ENCODE data around the gene ZNF423. TPM values are rescaled to one million over a fixed set of nuclear protein-coding genes. Genes with fewer than 3 reads are reported as not detected.

ZNF423 gene
- polyA plus RNA-seq, 1 of the 3 experiments (the other 2 are of a cell fraction), result 1.2 TPM

DNA sequence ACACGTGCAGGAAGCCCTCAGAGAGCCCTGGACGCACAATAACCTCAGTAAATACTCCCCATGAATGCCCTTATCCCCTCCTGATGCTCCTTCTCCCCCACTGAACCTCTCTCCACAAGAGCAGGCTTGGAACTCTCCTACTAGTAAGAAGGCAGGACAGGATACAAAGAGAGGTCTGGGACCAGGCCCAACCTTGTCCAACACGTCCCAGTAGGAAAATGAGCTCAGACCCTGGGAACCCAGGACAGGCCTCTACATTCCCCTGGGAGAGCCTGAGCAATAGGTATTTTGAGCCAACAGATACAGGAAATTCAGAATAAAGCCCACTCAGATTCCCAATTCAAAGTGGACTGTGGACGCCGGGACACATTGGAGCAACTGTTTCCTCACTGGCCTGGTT is 19.2 kb downstream of the ZNF423 start:
- CTCF ChIA-PET, result interaction anchor here (2.5 kb wide), 1 partner anchor 20 kb away, joined by 10 read pairs; the partner anchor contains the start of gene ZNF423
- 80% methylated on average over 5 of the region's 5 CpGs for WGBS (ENCODE audit: low lambda C conversion rate)
- TF ChIP-seq RCOR1 (IDR thresholded peaks at IDR 0.05; ENCODE audit: low read length) (no peak), MXI1 (IDR thresholded peaks at IDR 0.05; ENCODE audit: low read depth, low read length) (no peak), NRF1 (IDR thresholded peaks at IDR 0.05; ENCODE audit: low read depth, low read length) (no peak), FOSL2 (IDR thresholded peaks at IDR 0.05; ENCODE audit: borderline replicate concordance, low read depth) (no peak)

DNA sequence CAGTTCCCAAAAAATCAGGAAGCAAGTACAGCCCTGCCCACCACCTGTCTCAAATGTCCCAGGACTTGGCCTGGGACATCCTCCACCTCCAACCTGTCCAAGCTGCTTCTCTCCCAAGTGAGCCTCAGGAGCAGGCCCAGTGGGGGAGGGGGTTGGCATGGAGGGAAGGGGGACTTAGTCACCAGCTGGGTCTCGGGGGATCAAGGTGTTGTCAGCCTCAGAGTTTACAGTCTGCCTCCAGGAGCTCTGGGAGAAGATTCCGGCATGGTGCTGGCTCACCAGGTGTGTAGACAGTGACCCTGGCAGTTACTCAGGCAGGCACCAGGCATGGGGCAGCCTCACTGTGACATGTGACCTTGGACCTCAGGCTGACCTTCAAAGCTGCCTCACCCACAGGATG is 19.7 kb downstream of the ZNF423 start:
- Histone ChIP-seq H4K20me1 (ENCODE audit: insufficient read depth) (no peaks in the 10 kb centered on the region), H3K9me3 (no peaks in the 10 kb centered on the region), H3K4me1 (ENCODE audit: control insufficient read depth in 1 of 2, insufficient read depth in 2 of 2, low read depth in 1 of 2, low read length in 1 of 2) (peaks cover 0 to 52% of the 10 kb centered on the region in 2 experiments; a peak in 2 of 4 replicates), H3K36me3 (replicated peaks in 1 of 2; ENCODE audit: control insufficient read depth in 1 of 2, insufficient read depth in 2 of 2, low read length in 1 of 2) (no peaks in the 10 kb centered on the region), H3K79me2 (ENCODE audit: insufficient read depth) (no peaks in the 10 kb centered on the region), H3K4me2 (no peak overlapping the region), H3K4me3 (ENCODE audit: low read depth in 2 of 2, low read length in 1 of 2) (no peak overlapping the region), H3K27me3 (ENCODE audit: insufficient read depth) (no peaks in the 10 kb centered on the region), H3K27ac (ENCODE audit: low read depth in 2 of 2, low read length in 1 of 2) (peak overlapping the region in 1 of 2 experiments; percentile 88; a peak in 1 of 4 replicates), H3K9me2 (no peaks in the 10 kb centered on the region), H3F3A (replicated peaks; ENCODE audit: insufficient read depth) (no peaks in the 10 kb centered on the region), H3K9ac (no peak overlapping the region), H2AFZ (ENCODE audit: low read depth) (no peak overlapping the region)
- no CpG with 5 or more reads among the region's 2 CpGs for WGBS (ENCODE audit: low lambda C conversion rate)
- ChIA-PET POLR2A (interaction anchor here (0.6 kb wide), 1 partner anchor 132 kb away, joined by 3 read pairs; no protein-coding TSS in a partner anchor), CTCF (interaction anchor here (2.5 kb wide), 1 partner anchor 21 kb away, joined by 10 read pairs; the partner anchor contains the start of gene ZNF423)
- no peak for DNase-seq
- TF ChIP-seq RXRA (IDR thresholded peaks at IDR 0.05; ENCODE audit: borderline replicate concordance, low read depth) (no peak), JUND (IDR thresholded peaks at IDR 0.05) (no peak), TEAD4 (IDR thresholded peaks at IDR 0.05; ENCODE audit: borderline replicate concordance, insufficient read depth) (no peak), FOSL2 (IDR thresholded peaks at IDR 0.05; ENCODE audit: borderline replicate concordance, low read depth) (no peak)

More for the DNA sequence above, 19.2 kb downstream of the ZNF423 start:
- POLR2A ChIA-PET, result no interaction called here
- Histone ChIP-seq H3F3A (replicated peaks; ENCODE audit: insufficient read depth) (no peaks in the 10 kb centered on the region), H3K9me2 (no peaks in the 10 kb centered on the region), H3K4me2 (no peak overlapping the region), H3K4me3 (ENCODE audit: low read depth in 2 of 2, low read length in 1 of 2) (no peak overlapping the region), H3K79me2 (ENCODE audit: insufficient read depth) (no peaks in the 10 kb centered on the region), H3K27me3 (ENCODE audit: insufficient read depth) (no peaks in the 10 kb centered on the region), H3K36me3 (replicated peaks in 1 of 2; ENCODE audit: control insufficient read depth in 1 of 2, insufficient read depth in 2 of 2, low read length in 1 of 2) (no peaks in the 10 kb centered on the region), H3K9me3 (no peaks in the 10 kb centered on the region), H3K4me1 (ENCODE audit: control insufficient read depth in 1 of 2, insufficient read depth in 2 of 2, low read depth in 1 of 2, low read length in 1 of 2) (peaks cover 0 to 52% of the 10 kb centered on the region in 2 experiments; a peak in 2 of 4 replicates), H2AFZ (ENCODE audit: low read depth) (no peak overlapping the region), H3K27ac (ENCODE audit: low read depth in 2 of 2, low read length in 1 of 2) (no peak overlapping the region; a peak in 1 of 4 replicates), H3K9ac (no peak overlapping the region), H4K20me1 (ENCODE audit: insufficient read depth) (no peaks in the 10 kb centered on the region)
- DNase-seq, result no peak

DNA sequence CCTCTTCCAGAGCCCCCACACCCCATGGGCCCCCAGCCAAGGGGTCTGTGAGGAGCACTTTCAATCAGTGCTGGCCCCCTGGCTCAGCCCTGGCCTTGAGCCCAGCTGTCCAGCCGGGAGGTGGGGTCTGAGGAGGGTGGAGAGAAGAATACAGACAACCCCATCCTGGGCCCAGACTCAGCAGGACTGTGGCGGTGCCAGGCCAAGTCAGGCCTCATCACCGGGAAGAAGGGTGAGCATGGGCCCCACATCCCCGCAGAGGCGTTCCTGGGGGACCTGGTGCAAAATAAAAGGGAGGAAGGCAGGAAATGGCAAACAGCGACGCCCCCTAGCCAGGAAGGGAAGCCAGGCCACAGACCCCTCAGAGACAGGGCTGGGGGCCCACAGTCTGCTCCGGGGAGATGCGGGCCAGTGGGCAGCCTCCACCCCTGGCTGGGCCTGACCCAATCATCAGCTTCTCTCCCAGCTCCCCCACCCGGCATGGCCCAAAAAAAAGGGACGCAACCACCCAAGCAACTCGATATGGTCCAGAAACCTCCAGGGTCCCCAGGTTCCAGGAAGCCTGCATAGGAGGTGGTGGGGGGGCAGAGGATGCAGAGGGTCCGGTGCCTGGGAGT is 20.6 kb downstream of the ZNF423 start:
- Histone ChIP-seq H3K9me3 (no peaks in the 10 kb centered on the region), H3K79me2 (ENCODE audit: insufficient read depth) (no peaks in the 10 kb centered on the region), H3K9me2 (no peaks in the 10 kb centered on the region), H3K9ac (no peak overlapping the region), H3K4me3 (ENCODE audit: low read depth in 2 of 2, low read length in 1 of 2) (no peak overlapping the region; a peak in 1 of 4 replicates), H4K20me1 (ENCODE audit: insufficient read depth) (no peaks in the 10 kb centered on the region), H3K36me3 (replicated peaks in 1 of 2; ENCODE audit: control insufficient read depth in 1 of 2, insufficient read depth in 2 of 2, low read length in 1 of 2) (no peaks in the 10 kb centered on the region), H3F3A (replicated peaks; ENCODE audit: insufficient read depth) (no peaks in the 10 kb centered on the region), H3K4me1 (ENCODE audit: control insufficient read depth in 1 of 2, insufficient read depth in 2 of 2, low read depth in 1 of 2, low read length in 1 of 2) (peaks cover 0 to 52% of the 10 kb centered on the region in 2 experiments; a peak in 2 of 4 replicates), H3K27ac (ENCODE audit: low read depth in 2 of 2, low read length in 1 of 2) (peak overlapping the region in 1 of 2 experiments; percentile 88; a peak in 2 of 4 replicates), H2AFZ (ENCODE audit: low read depth) (no peak overlapping the region), H3K4me2 (no peak overlapping the region), H3K27me3 (ENCODE audit: insufficient read depth) (no peaks in the 10 kb centered on the region)
- ChIA-PET POLR2A (no interaction called here), CTCF (interaction anchor here (0.7 to 1.9 kb wide), 2 partner anchors 22 to 227 kb away, joined by 3 to 11 read pairs; no protein-coding TSS in a partner anchor)
- DNase-seq, result peak; percentile 87
- 38% methylated on average over 5 of the region's 13 CpGs for WGBS (ENCODE audit: low lambda C conversion rate)
- TF ChIP-seq RXRA (IDR thresholded peaks at IDR 0.05; ENCODE audit: borderline replicate concordance, low read depth) (no peak), RFX5 (IDR thresholded peaks at IDR 0.05; ENCODE audit: low read length) (no peak), GATA2 (CRISPR knock-in tag; IDR thresholded peaks at IDR 0.05) (no peak), TAF1 (IDR thresholded peaks at IDR 0.05; ENCODE audit: borderline replicate concordance, low read depth, low read length) (no peak), SIN3A (IDR thresholded peaks at IDR 0.05; ENCODE audit: borderline replicate concordance, low read depth, low read length) (no peak), MXI1 (IDR thresholded peaks at IDR 0.05; ENCODE audit: low read depth, low read length) (no peak), MEF2A (IDR thresholded peaks at IDR 0.05; ENCODE audit: borderline replicate concordance, low read depth) (no peak), CHD2 (IDR thresholded peaks at IDR 0.05; ENCODE audit: low read length, partially characterized antibody) (no peak), YY1 (IDR thresholded peaks at IDR 0.05; ENCODE audit: low read depth) (no peak), SMC3 (IDR thresholded peaks at IDR 0.05; ENCODE audit: low read depth, low read length) (no peak), JUND (IDR thresholded peaks at IDR 0.05) (no peak), GABPA (IDR thresholded peaks at IDR 0.05; ENCODE audit: low read depth) (no peak), FOSL2 (IDR thresholded peaks at IDR 0.05; ENCODE audit: borderline replicate concordance, low read depth) (no peak), FOXM1 (IDR thresholded peaks at IDR 0.05; ENCODE audit: low read depth) (no peak)
- TF ChIP-seq, protein P1, sequence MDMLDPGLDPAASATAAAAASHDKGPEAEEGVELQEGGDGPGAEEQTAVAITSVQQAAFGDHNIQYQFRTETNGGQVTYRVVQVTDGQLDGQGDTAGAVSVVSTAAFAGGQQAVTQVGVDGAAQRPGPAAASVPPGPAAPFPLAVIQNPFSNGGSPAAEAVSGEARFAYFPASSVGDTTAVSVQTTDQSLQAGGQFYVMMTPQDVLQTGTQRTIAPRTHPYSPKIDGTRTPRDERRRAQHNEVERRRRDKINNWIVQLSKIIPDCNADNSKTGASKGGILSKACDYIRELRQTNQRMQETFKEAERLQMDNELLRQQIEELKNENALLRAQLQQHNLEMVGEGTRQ (IDR thresholded peaks at IDR 0.05; ENCODE audit: borderline replicate concordance, low read depth, low read length), result no peak
- TF ChIP-seq, protein P2, sequence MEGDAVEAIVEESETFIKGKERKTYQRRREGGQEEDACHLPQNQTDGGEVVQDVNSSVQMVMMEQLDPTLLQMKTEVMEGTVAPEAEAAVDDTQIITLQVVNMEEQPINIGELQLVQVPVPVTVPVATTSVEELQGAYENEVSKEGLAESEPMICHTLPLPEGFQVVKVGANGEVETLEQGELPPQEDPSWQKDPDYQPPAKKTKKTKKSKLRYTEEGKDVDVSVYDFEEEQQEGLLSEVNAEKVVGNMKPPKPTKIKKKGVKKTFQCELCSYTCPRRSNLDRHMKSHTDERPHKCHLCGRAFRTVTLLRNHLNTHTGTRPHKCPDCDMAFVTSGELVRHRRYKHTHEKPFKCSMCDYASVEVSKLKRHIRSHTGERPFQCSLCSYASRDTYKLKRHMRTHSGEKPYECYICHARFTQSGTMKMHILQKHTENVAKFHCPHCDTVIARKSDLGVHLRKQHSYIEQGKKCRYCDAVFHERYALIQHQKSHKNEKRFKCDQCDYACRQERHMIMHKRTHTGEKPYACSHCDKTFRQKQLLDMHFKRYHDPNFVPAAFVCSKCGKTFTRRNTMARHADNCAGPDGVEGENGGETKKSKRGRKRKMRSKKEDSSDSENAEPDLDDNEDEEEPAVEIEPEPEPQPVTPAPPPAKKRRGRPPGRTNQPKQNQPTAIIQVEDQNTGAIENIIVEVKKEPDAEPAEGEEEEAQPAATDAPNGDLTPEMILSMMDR (IDR thresholded peaks at IDR 0.05), result no peak
